CD14-positive monocyte (primary cell): Measurements from ENCODE around the gene COQ9. TPM values are rescaled to one million over a fixed set of nuclear protein-coding genes. Genes with fewer than 3 reads are reported as not detected.

Experiments
- DNase-seq, 3 donors: peaks; one replicate each; pipeline ENCODE4 v3.0.0-alpha.2; 2011 to 2022
- H2AFZ ChIP-seq: 2 replicates; pipeline ENCODE4 v1.6.0; 2012; ENCODE audit warnings: mild to moderate bottlenecking, low read depth, low read length, inconsistent platforms; ENCODE audit not compliant: insufficient read depth, poor library complexity, severe bottlenecking
- H3K27ac ChIP-seq, 2 donors: 1 replicate in 1 of 2; 2 replicates in 1 of 2; pipeline ENCODE4 v1.5.1; 2012 to 2013; ENCODE audit warnings: low read length in 2 of 2, control low read depth in 1 of 2, inconsistent platforms in 1 of 2, low read depth in 1 of 2, mild to moderate bottlenecking in 1 of 2
- H3K27me3 ChIP-seq, 2 donors: one replicate each; pipeline versions ENCODE4 v1.6.0 to v1.6.1; 2011 to 2013; ENCODE audit warnings: low read length in 2 of 2; ENCODE audit not compliant: control insufficient read depth in 2 of 2, insufficient read depth in 2 of 2
- H3K36me3 ChIP-seq, 2 donors: replicated peaks in 1 of 2; 1 replicate in 1 of 2; 2 replicates in 1 of 2; pipeline versions ENCODE4 v1.5.1 to v1.6.1; 2012 to 2013; ENCODE audit warnings: low read length in 2 of 2, control low read depth in 1 of 2, inconsistent platforms in 1 of 2, mild to moderate bottlenecking in 1 of 2; ENCODE audit not compliant: insufficient read depth in 2 of 2, control insufficient read depth in 1 of 2
- H3K4me1 ChIP-seq, 2 donors: 1 replicate in 1 of 2; 2 replicates in 1 of 2; pipeline versions ENCODE4 v1.5.1 to v1.6.1; 2012 to 2013; ENCODE audit warnings: low read length in 2 of 2, control low read depth in 1 of 2, inconsistent platforms in 1 of 2, mild to moderate bottlenecking in 1 of 2, moderate library complexity in 1 of 2; ENCODE audit not compliant: insufficient read depth in 2 of 2, control insufficient read depth in 1 of 2
- H3K4me2 ChIP-seq: replicated peaks from 2 replicates; pipeline ENCODE3; 2012; ENCODE audit warnings: low read length, moderate library complexity, mild to moderate bottlenecking; ENCODE audit not compliant: poor library complexity, severe bottlenecking; ENCODE audit errors: extremely low read depth
- H3K4me3 ChIP-seq, 3 experiments: fragments of 200-600 bp in 1 of 3; sonication (generic) in 1 of 3; replicated peaks in 1 of 3; 1 replicate in 2 of 3; 2 replicates in 1 of 3; pipeline ENCODE4 v1.5.1; 2011 to 2013; ENCODE audit warnings: low read length in 3 of 3, mild to moderate bottlenecking in 3 of 3, control low read depth in 2 of 3, low read depth in 2 of 3, inconsistent platforms in 1 of 3, moderate library complexity in 1 of 3
- H3K79me2 ChIP-seq: 2 replicates; pipeline ENCODE4 v1.6.0; 2012; ENCODE audit warnings: mild to moderate bottlenecking, control low read depth, inconsistent platforms, low read length, moderate library complexity; ENCODE audit not compliant: insufficient read depth
- H3K9ac ChIP-seq: 2 replicates; pipeline ENCODE4 v1.6.0; 2017; ENCODE audit warnings: low read length, mild to moderate bottlenecking; ENCODE audit not compliant: insufficient read depth, poor library complexity, severe bottlenecking
- H3K9me3 ChIP-seq, 2 donors: replicated peaks in 1 of 2; 1 replicate in 1 of 2; 2 replicates in 1 of 2; pipeline versions ENCODE4 v1.5.1 to v1.6.1; 2012 to 2013; ENCODE audit warnings: low read length in 2 of 2, control low read depth in 1 of 2; ENCODE audit not compliant: control insufficient read depth in 1 of 2, insufficient read depth in 1 of 2
- H4K20me1 ChIP-seq: 2 replicates; pipeline ENCODE4 v1.6.0; 2012; ENCODE audit warnings: mild to moderate bottlenecking, low read length, control low read depth, moderate library complexity; ENCODE audit not compliant: insufficient read depth
- H3K27ac Mint-ChIP-seq, 7 donors: one replicate each; pipeline ENCODE4 v1.8.0; 2020; ENCODE audit warnings: mild to moderate bottlenecking in 7 of 7, mixed read lengths in 7 of 7, moderate library complexity in 6 of 7, inconsistent platforms in 2 of 7
- H3K27me3 Mint-ChIP-seq, 3 donors: one replicate each; pipeline ENCODE4 v1.8.0; 2021 to 2022; ENCODE audit warnings: low read depth in 3 of 3, mild to moderate bottlenecking in 3 of 3, mixed read lengths in 3 of 3, moderate library complexity in 3 of 3, inconsistent platforms in 1 of 3
- H3K36me3 Mint-ChIP-seq, 2 donors: one replicate each; pipeline ENCODE4 v1.8.0; 2020; ENCODE audit warnings: mixed read lengths in 2 of 2, inconsistent platforms in 1 of 2, mild to moderate bottlenecking in 1 of 2
- H3K4me1 Mint-ChIP-seq: one replicate; pipeline ENCODE4 v1.8.0; 2020; ENCODE audit warnings: mild to moderate bottlenecking, mixed read lengths
- H3K4me3 Mint-ChIP-seq, 2 donors: one replicate each; pipeline ENCODE4 v1.8.0; 2020; ENCODE audit warnings: mild to moderate bottlenecking in 2 of 2, mixed read lengths in 2 of 2, moderate library complexity in 1 of 2
- H3K9me3 Mint-ChIP-seq, 7 donors: one replicate each; pipeline ENCODE4 v1.8.0; 2020 to 2022; ENCODE audit warnings: mixed read lengths in 7 of 7, mild to moderate bottlenecking in 6 of 7, moderate library complexity in 6 of 7, inconsistent platforms in 2 of 7
- CTCF ChIP-seq: fragments of 200-600 bp; IDR thresholded peaks from one replicate; pipeline ENCODE4 v1.8.0; 2022; ENCODE audit warnings: antibody characterized with exemption, mild to moderate bottlenecking
- WGBS: methylation state at CpG from one replicate; pipeline ENCODE4 v1.1.5; 2013; ENCODE audit warnings: missing lambda C conversion rate; ENCODE audit not compliant: insufficient coverage; 5-methylcytosine and 5-hydroxymethylcytosine counted together
- intact Hi-C, 2 donors: fragments of 100-400 bp; cut with micrococcal nuclease; formaldehyde crosslinking; loops; one replicate each; pipeline versions ENCODE4 v1.15.0 to v1.15.1; 2023
- polyA plus RNA-seq, 3 donors: library from polyadenylated mRNA; depleted of rRNA in 1 of 3; unstranded in 2 of 3; stranded (reverse) in 1 of 3; fragments of 300-500 nt in 2 of 3; fragments of >200 nt in 1 of 3; fragmentation: Illumina TruSeq in 2 of 3; gene quantifications; 1 replicate in 2 of 3; 2 replicates in 1 of 3; pipeline ENCODE4 v1.2.3, GENCODE V29; 2012 to 2021

COQ9 gene
- polyA plus RNA-seq, 3 donors: 32.7 to 47.8 (median 38.4) TPM

DNA sequence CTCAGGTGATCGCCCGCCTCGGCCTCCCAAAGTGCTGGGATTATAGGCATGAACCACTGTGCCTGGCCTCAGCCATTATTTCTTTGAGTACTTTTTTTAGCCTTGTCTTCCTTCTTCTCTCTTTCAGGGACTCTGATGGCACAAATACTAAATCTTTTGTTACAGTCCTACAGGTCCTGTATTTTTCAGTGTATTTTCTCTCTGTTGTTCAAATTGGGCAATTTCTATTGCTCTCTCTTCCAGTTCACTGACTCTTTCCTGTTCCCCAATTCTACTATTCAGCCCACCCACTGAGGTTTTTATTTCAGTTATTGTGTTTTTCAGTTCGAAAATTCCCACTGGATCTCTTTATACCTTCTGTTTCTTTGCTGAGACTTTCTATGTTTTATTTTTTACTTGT, 46.5 kb downstream of the COQ9 start:
- Histone ChIP-seq H3K4me2 (no peak overlapping the region), H3K4me1 (no peaks in the 10 kb centered on the region), H3K36me3 (no peaks in the 10 kb centered on the region), H3K27me3 (no peaks in the 10 kb centered on the region), H3K27ac (no peak overlapping the region), H3K79me2 (no peaks in the 10 kb centered on the region), H3K9ac (no peak overlapping the region), H3K9me3 (no peaks in the 10 kb centered on the region), H2AFZ (no peak overlapping the region), H4K20me1 (no peaks in the 10 kb centered on the region), H3K4me3 (no peak overlapping the region)
- Mint-ChIP-seq H3K27ac (no peak overlapping the region), H3K4me3 (no peak overlapping the region), H3K27me3 (peaks cover 4 to 7% (median 5%) of the 10 kb centered on the region in 3 donors), H3K9me3 (no peaks in the 10 kb centered on the region), H3K36me3 (no peaks in the 10 kb centered on the region), H3K4me1 (no peaks in the 10 kb centered on the region)
- no peak for TF ChIP-seq CTCF
- intact Hi-C loops: no loop called here
- DNase-seq: no peak
- 100% methylated on average over 1 of the region's 4 CpGs for WGBS

DNA sequence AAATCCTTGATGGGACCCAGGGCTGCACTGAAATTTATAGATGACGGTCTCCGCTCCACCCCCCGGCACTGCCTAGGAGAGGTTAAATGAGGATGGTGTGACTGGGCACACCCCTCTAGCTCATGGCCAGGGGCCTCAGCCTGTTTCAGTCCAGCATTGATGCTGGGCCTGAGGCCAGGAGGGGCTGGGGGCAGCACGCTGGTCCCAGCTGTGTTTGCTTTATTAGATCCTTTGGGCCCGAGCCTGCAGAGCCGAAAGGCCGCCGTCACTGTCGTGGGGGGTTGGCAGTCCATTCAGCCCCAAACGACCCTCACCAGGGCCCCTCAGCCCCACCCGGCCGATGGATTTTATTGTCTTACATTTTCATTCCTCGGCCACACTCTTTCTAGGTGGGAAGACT, 49.8 kb downstream of the COQ9 start:
- Mint-ChIP-seq H3K27ac (no peak overlapping the region), H3K4me1 (no peaks in the 10 kb centered on the region), H3K36me3 (no peaks in the 10 kb centered on the region), H3K27me3 (peaks cover 1 to 5% (median 2%) of the 10 kb centered on the region in 3 donors), H3K9me3 (no peaks in the 10 kb centered on the region), H3K4me3 (no peak overlapping the region)
- no peak overlapping the region for H3K4me2 ChIP-seq
- no peaks in the 10 kb centered on the region for H3K27me3 ChIP-seq
- no peak overlapping the region for H3K4me3 ChIP-seq
- H3K9ac ChIP-seq: no peak overlapping the region
- H3K27ac ChIP-seq: no peak overlapping the region
- no peaks in the 10 kb centered on the region for H3K36me3 ChIP-seq
- no peaks in the 10 kb centered on the region for H3K79me2 ChIP-seq
- H2AFZ ChIP-seq: no peak overlapping the region
- intact Hi-C loops: no loop called here
- TF ChIP-seq CTCF: no peak
- H3K9me3 ChIP-seq: no peaks in the 10 kb centered on the region
- 91% methylated on average over 9 of the region's 13 CpGs for WGBS
- DNase-seq: no peak
- H3K4me1 ChIP-seq: no peaks in the 10 kb centered on the region
- no peaks in the 10 kb centered on the region for H4K20me1 ChIP-seq
